Thoracic aorta (tissue), 2 donors: ENCODE measurements around the gene CPNE7. TPM values are rescaled to one million over a fixed set of nuclear protein-coding genes. Genes with fewer than 3 reads are reported as not detected.

ENCODE experiments used
- ATAC-seq: fragments of 150-250 bp; one replicate; pipeline ENCODE4 v1.8.0; 2017; ENCODE audit warnings: low read depth; ENCODE audit not compliant: insufficient number of reproducible peaks, low FRiP score
- DNase-seq: peaks from one replicate; pipeline ENCODE4 v3.0.0-alpha.2; 2020; ENCODE audit warnings: low spot score
- H3K27ac ChIP-seq, 2 donors: fragments of 200-600 bp; sonication (generic); 1 replicate in 1 of 2; 2 replicates in 1 of 2; pipeline ENCODE4 v1.5.1; 2016; ENCODE audit warnings: mild to moderate bottlenecking in 2 of 2, moderate library complexity in 2 of 2
- H3K27me3 ChIP-seq: fragments of 200-600 bp; sonication (generic); replicated peaks from 2 replicates; pipeline ENCODE4 v1.6.0; 2016; ENCODE audit warnings: mild to moderate bottlenecking; ENCODE audit not compliant: insufficient read depth
- H3K36me3 ChIP-seq: fragments of 200-600 bp; sonication (generic); one replicate; pipeline ENCODE4 v1.5.1; 2016
- H3K4me1 ChIP-seq, 2 donors: fragments of 200-600 bp; sonication (generic); 1 replicate in 1 of 2; 2 replicates in 1 of 2; pipeline versions ENCODE4 v1.5.1 to v1.6.0; 2016; ENCODE audit warnings: low read depth in 2 of 2, mild to moderate bottlenecking in 1 of 2; ENCODE audit not compliant: control insufficient read depth in 1 of 2
- H3K4me3 ChIP-seq: fragments of 200-600 bp; sonication (generic); 2 replicates; pipeline ENCODE4 v1.5.1; 2016; ENCODE audit warnings: mild to moderate bottlenecking
- H3K9me3 ChIP-seq: fragments of 200-600 bp; sonication (generic); 2 replicates; pipeline ENCODE4 v1.5.1; 2016
- CTCF ChIP-seq: fragments of 200-600 bp; sonication (generic); IDR thresholded peaks from one replicate; pipeline ENCODE4 v1.5.1; 2019; ENCODE audit warnings: antibody characterized with exemption
- total RNA-seq, 2 donors: library from RNA; depleted of rRNA; stranded (reverse); fragments of >200 nt; gene quantifications; one replicate each; pipeline versions ENCODE4 v1.1.0 to v1.2.3, GENCODE V29; 2016

CPNE7 gene
- total RNA-seq, 2 donors from 2014 or later: not detected

GRCh38 chr16:89617036-89617435, 41.5 kb downstream of the CPNE7 start:
- H3K9me3 ChIP-seq: no peaks in the 10 kb centered on the region
- no peaks in the 10 kb centered on the region for H3K4me1 ChIP-seq
- H3K4me3 ChIP-seq: no peak overlapping the region
- H3K27ac ChIP-seq: no peak overlapping the region
- H3K27me3 ChIP-seq: no peaks in the 10 kb centered on the region
- ATAC-seq: no peak
- no peak for TF ChIP-seq CTCF
- no peaks in the 10 kb centered on the region for H3K36me3 ChIP-seq
- DNase-seq: no peak

GRCh38 chr16:89618109-89618998, 42.8 kb downstream of the CPNE7 start:
- H3K27me3 ChIP-seq: no peaks in the 10 kb centered on the region
- ATAC-seq (no peak), DNase-seq (no peak)
- H3K4me1 ChIP-seq: no peaks in the 10 kb centered on the region
- H3K4me3 ChIP-seq: no peak overlapping the region
- TF ChIP-seq CTCF: no peak
- H3K27ac ChIP-seq: no peak overlapping the region
- no peaks in the 10 kb centered on the region for H3K9me3 ChIP-seq
- no peaks in the 10 kb centered on the region for H3K36me3 ChIP-seq

- Histone ChIP-seq H3K4me1 (no peaks in the 10 kb centered on the region), H3K36me3 (no peaks in the 10 kb centered on the region), H3K27ac (no peak overlapping the region), H3K4me3 (no peak overlapping the region), H3K9me3 (no peaks in the 10 kb centered on the region), H3K27me3 (no peaks in the 10 kb centered on the region)
- no peak for ATAC-seq
- no peak for TF ChIP-seq CTCF
- DNase-seq: no peak
Observed at GRCh38 chr16:89619840-89620239, 44.3 kb downstream of the CPNE7 start.

- no peaks in the 10 kb centered on the region for H3K4me1 ChIP-seq
- H3K4me3 ChIP-seq: no peak overlapping the region
- no peaks in the 10 kb centered on the region for H3K9me3 ChIP-seq
- no peak overlapping the region for H3K27ac ChIP-seq
- H3K36me3 ChIP-seq: no peaks in the 10 kb centered on the region
- ATAC-seq (no peak), DNase-seq (no peak)
- no peak for TF ChIP-seq CTCF
- no peaks in the 10 kb centered on the region for H3K27me3 ChIP-seq
Observed at GRCh38 chr16:89620406-89620841, 44.9 kb downstream of the CPNE7 start.

- H3K36me3 ChIP-seq: no peaks in the 10 kb centered on the region
- no peaks in the 10 kb centered on the region for H3K9me3 ChIP-seq
- H3K4me3 ChIP-seq: no peak overlapping the region
- H3K4me1 ChIP-seq: no peaks in the 10 kb centered on the region
- TF ChIP-seq CTCF: no peak
- no peak for ATAC-seq
- H3K27me3 ChIP-seq: no peaks in the 10 kb centered on the region
- DNase-seq: no peak
- H3K27ac ChIP-seq: no peak overlapping the region
Observed at GRCh38 chr16:89621136-89621697, 45.7 kb downstream of the CPNE7 start.
